Loucy (cell line): Measurements from ENCODE around the gene DRD3.

ENCODE experiments used
- H2AFZ ChIP-seq: fragments of 200-600 bp; sonication (generic); 2 replicates; pipeline ENCODE4 v1.6.0; 2016; ENCODE audit warnings: antibody characterized with exemption, mild to moderate bottlenecking, low read length, moderate library complexity
- H3F3A ChIP-seq: fragments of 200-600 bp; 2 replicates; pipeline ENCODE4 v1.6.0; 2016; ENCODE audit warnings: antibody characterized with exemption, low read depth, mild to moderate bottlenecking
- H3K27me3 ChIP-seq: fragments of 200-600 bp; sonication (generic); 2 replicates; pipeline ENCODE4 v1.6.1; 2014; ENCODE audit warnings: low read length, mild to moderate bottlenecking; ENCODE audit not compliant: insufficient read depth, poor library complexity, severe bottlenecking
- H3K36me3 ChIP-seq: fragments of 200-600 bp; sonication (generic); 2 replicates; pipeline ENCODE4 v1.6.1; 2016; ENCODE audit warnings: low read length; ENCODE audit not compliant: insufficient read depth
- H3K4me1 ChIP-seq: fragments of 200-600 bp; sonication (generic); 2 replicates; pipeline ENCODE4 v1.5.1; 2014; ENCODE audit warnings: low read length, mild to moderate bottlenecking; ENCODE audit not compliant: insufficient read depth, poor library complexity, severe bottlenecking
- H3K4me2 ChIP-seq: fragments of 200-600 bp; sonication (generic); 2 replicates; pipeline ENCODE4 v1.6.0; 2014; ENCODE audit warnings: antibody characterized with exemption, low read length, low read depth, mild to moderate bottlenecking; ENCODE audit not compliant: poor library complexity, severe bottlenecking
- H3K4me3 ChIP-seq: fragments of 200-600 bp; sonication (generic); 2 replicates; pipeline ENCODE4 v1.5.1; 2014; ENCODE audit warnings: low read length, mild to moderate bottlenecking, mixed read lengths; ENCODE audit not compliant: poor library complexity, severe bottlenecking
- H3K79me2 ChIP-seq: fragments of 200-600 bp; sonication (generic); 2 replicates; pipeline ENCODE4 v1.6.1; 2014; ENCODE audit warnings: low read length; ENCODE audit not compliant: insufficient read depth
- H3K9ac ChIP-seq: fragments of 200-600 bp; sonication (generic); 2 replicates; pipeline ENCODE4 v1.6.0; 2014; ENCODE audit warnings: mild to moderate bottlenecking, low read depth, low read length, moderate library complexity; ENCODE audit not compliant: poor library complexity, severe bottlenecking
- H3K9me2 ChIP-seq: fragments of 200-600 bp; sonication (generic); replicated peaks from 2 replicates; pipeline ENCODE4 v1.6.1; 2016; ENCODE audit warnings: low read depth, low read length, mixed read lengths
- H3K9me3 ChIP-seq: fragments of 200-600 bp; sonication (generic); 2 replicates; pipeline ENCODE4 v1.6.1; 2014; ENCODE audit warnings: mild to moderate bottlenecking, antibody characterized with exemption, low read length, low read depth; ENCODE audit not compliant: insufficient read depth
- H4K20me1 ChIP-seq: fragments of 200-600 bp; sonication (generic); 2 replicates; pipeline ENCODE4 v1.6.0; 2014; ENCODE audit warnings: antibody characterized with exemption, low read length, mild to moderate bottlenecking; ENCODE audit not compliant: insufficient read depth, poor library complexity, severe bottlenecking
- CTCF ChIP-seq: fragments of 200-600 bp; sonication (generic); conservative IDR thresholded peaks from 2 replicates; pipeline ENCODE4 v1.5.1; 2014; ENCODE audit warnings: mild to moderate bottlenecking, antibody characterized with exemption, low read length
- EZH2phosphoT487 ChIP-seq: fragments of 200-600 bp; IDR thresholded peaks from 2 replicates; pipeline ENCODE4 v1.6.1; 2018; ENCODE audit warnings: antibody characterized with exemption, mild to moderate bottlenecking, moderate library complexity, borderline replicate concordance

Gene DRD3

GRCh38 chr3:114176890-114177289 is 2.0 kb downstream of the DRD3 start:
- Histone ChIP-seq H3K36me3 (no peaks in the 10 kb centered on the region), H4K20me1 (no peaks in the 10 kb centered on the region), H3K9me2 (0 out of 2 replicates have a peak, but pooled peaks cover 5% of the 10 kb centered on the region), H2AFZ (no peak overlapping the region), H3K4me2 (no peak overlapping the region), H3F3A (no peaks in the 10 kb centered on the region), H3K4me1 (no peaks in the 10 kb centered on the region), H3K79me2 (no peaks in the 10 kb centered on the region), H3K9ac (no peak overlapping the region), H3K27me3 (no peaks in the 10 kb centered on the region), H3K9me3 (no peaks in the 10 kb centered on the region), H3K4me3 (no peak overlapping the region)
- TF ChIP-seq CTCF: no peak
- TF ChIP-seq EZH2phosphoT487: no peak

GRCh38 chr3:114176487-114176886 is 2.4 kb downstream of the DRD3 start:
- Histone ChIP-seq H3K9ac (no peak overlapping the region), H3F3A (no peaks in the 10 kb centered on the region), H3K27me3 (no peaks in the 10 kb centered on the region), H3K4me1 (no peaks in the 10 kb centered on the region), H3K9me3 (no peaks in the 10 kb centered on the region), H4K20me1 (no peaks in the 10 kb centered on the region), H3K36me3 (no peaks in the 10 kb centered on the region), H3K4me3 (no peak overlapping the region), H2AFZ (no peak overlapping the region), H3K4me2 (no peak overlapping the region), H3K79me2 (no peaks in the 10 kb centered on the region), H3K9me2 (0 out of 2 replicates have a peak, but pooled peaks cover 5% of the 10 kb centered on the region)
- TF ChIP-seq EZH2phosphoT487: no peak
- no peak for TF ChIP-seq CTCF

GRCh38 chr3:114175204-114175987 is 3.5 kb downstream of the DRD3 start:
- 0 out of 2 replicates have a peak, but pooled peaks cover 5% of the 10 kb centered on the region for H3K9me2 ChIP-seq
- no peak overlapping the region for H3K4me2 ChIP-seq
- H3K27me3 ChIP-seq: no peaks in the 10 kb centered on the region
- no peaks in the 10 kb centered on the region for H3K79me2 ChIP-seq
- no peaks in the 10 kb centered on the region for H3K36me3 ChIP-seq
- H3F3A ChIP-seq: no peaks in the 10 kb centered on the region
- H2AFZ ChIP-seq: no peak overlapping the region
- no peaks in the 10 kb centered on the region for H3K4me1 ChIP-seq
- no peak overlapping the region for H3K4me3 ChIP-seq
- no peak overlapping the region for H3K9ac ChIP-seq
- no peaks in the 10 kb centered on the region for H3K9me3 ChIP-seq
- no peaks in the 10 kb centered on the region for H4K20me1 ChIP-seq
- TF ChIP-seq EZH2phosphoT487 (no peak), CTCF (no peak)
